GM23338 (cell line): ENCODE data around the gene VPS35. TPM values are rescaled to one million over a fixed set of nuclear protein-coding genes. Genes with fewer than 3 reads are reported as not detected.
A peak's percentile ranks its signal among the peaks of the same experiment; 100 is the strongest.

Source experiments
- ATAC-seq: fragments of 200-7000 bp; cut with Tn5 transposase; 3 replicates; pipeline ENCODE4 v1.9.1; 2020
- DNase-seq: peaks from one replicate; pipeline ENCODE4 v3.0.0-alpha.2; 2015; ENCODE audit warnings: low spot score
- H2AFZ ChIP-seq: fragments of 200-600 bp; sonication (generic); 2 replicates; pipeline ENCODE4 v1.8.0; 2016; ENCODE audit warnings: antibody characterized with exemption, mild to moderate bottlenecking, moderate library complexity
- H3F3A ChIP-seq: fragments of 200-600 bp; sonication (generic); replicated peaks from 2 replicates; pipeline ENCODE4 v1.8.0; 2017; ENCODE audit warnings: antibody characterized with exemption, mixed run types, low read depth
- H3K27ac ChIP-seq: fragments of 200-600 bp; sonication (generic); 2 replicates; pipeline ENCODE4 v1.6.1; 2016; ENCODE audit warnings: low read depth
- H3K27me3 ChIP-seq: fragments of 200-600 bp; sonication (generic); 2 replicates; pipeline ENCODE4 v1.8.0; 2016; ENCODE audit warnings: mild to moderate bottlenecking, mixed run types, moderate library complexity; ENCODE audit not compliant: insufficient read depth
- H3K36me3 ChIP-seq: fragments of 200-600 bp; sonication (generic); 2 replicates; pipeline ENCODE4 v1.8.0; 2016; ENCODE audit warnings: mild to moderate bottlenecking; ENCODE audit not compliant: insufficient read depth
- H3K4me1 ChIP-seq: fragments of 200-600 bp; sonication (generic); 2 replicates; pipeline ENCODE4 v1.8.0; 2016; ENCODE audit warnings: mild to moderate bottlenecking, moderate library complexity; ENCODE audit not compliant: insufficient read depth
- H3K4me2 ChIP-seq: fragments of 200-600 bp; sonication (generic); 2 replicates; pipeline ENCODE4 v1.7.1; 2017; ENCODE audit warnings: mixed run types
- H3K4me3 ChIP-seq: fragments of 200-600 bp; sonication (generic); 2 replicates; pipeline ENCODE4 v1.6.1; 2016; ENCODE audit warnings: mixed run types
- H3K79me2 ChIP-seq: fragments of 200-600 bp; sonication (generic); replicated peaks from 2 replicates; pipeline ENCODE4 v1.8.0; 2017; ENCODE audit warnings: mild to moderate bottlenecking; ENCODE audit not compliant: insufficient read depth
- H3K9me2 ChIP-seq: fragments of 200-600 bp; sonication (generic); 2 replicates; pipeline ENCODE4 v1.8.0; 2017; ENCODE audit not compliant: insufficient read depth
- H4K20me1 ChIP-seq: fragments of 200-600 bp; sonication (generic); replicated peaks from 2 replicates; pipeline ENCODE4 v1.8.0; 2017; ENCODE audit warnings: mild to moderate bottlenecking; ENCODE audit not compliant: insufficient read depth
- H3K27ac Mint-ChIP-seq: 2 replicates; pipeline ENCODE4 v1.8.0; 2020; ENCODE audit warnings: inconsistent platforms, mild to moderate bottlenecking, moderate library complexity, mixed read lengths
- H3K27me3 Mint-ChIP-seq: 3 replicates; pipeline ENCODE4 v1.8.0; 2022; ENCODE audit warnings: low read depth, mild to moderate bottlenecking, moderate library complexity, mixed read lengths, inconsistent platforms; ENCODE audit not compliant: insufficient read depth, poor library complexity
- H3K36me3 Mint-ChIP-seq: 3 replicates; pipeline ENCODE4 v1.8.0; 2021; ENCODE audit warnings: low read depth, mild to moderate bottlenecking, inconsistent platforms, moderate library complexity, mixed read lengths
- H3K4me1 Mint-ChIP-seq: 3 replicates; pipeline ENCODE4 v1.8.0; 2020; ENCODE audit warnings: mild to moderate bottlenecking, inconsistent platforms, mixed read lengths
- H3K4me3 Mint-ChIP-seq: 3 replicates; pipeline ENCODE4 v1.8.0; 2021; ENCODE audit warnings: moderate library complexity, mild to moderate bottlenecking, inconsistent platforms, mixed read lengths
- H3K9me3 Mint-ChIP-seq: 3 replicates; pipeline ENCODE4 v1.8.0; 2020; ENCODE audit warnings: moderate library complexity, mild to moderate bottlenecking, inconsistent platforms, mixed read lengths
- CREB1 ChIP-seq: fragments of 250-450 bp; sonication (Bioruptor Pico); IDR thresholded peaks from 2 replicates; pipeline ENCODE4 v1.5.0; 2020; ENCODE audit warnings: low read depth, mild to moderate bottlenecking, moderate library complexity
- CTCF ChIP-seq, 2 experiments: fragments of 200-600 bp in 1 of 2; sonication (generic) in 1 of 2; conservative IDR thresholded peaks; 2 replicates each; pipeline versions ENCODE4 v1.5.1 to v1.6.1; 2016 to 2017; ENCODE audit warnings: antibody characterized with exemption in 2 of 2, low read depth in 2 of 2, mild to moderate bottlenecking in 2 of 2, moderate library complexity in 1 of 2
- EZH2 ChIP-seq: fragments of 200-600 bp; sonication (generic); IDR thresholded peaks from one replicate; pipeline ENCODE4 v1.8.0; 2017; ENCODE audit warnings: antibody characterized with exemption, mild to moderate bottlenecking, low read depth; ENCODE audit not compliant: unreplicated experiment
- JUNB ChIP-seq: IDR thresholded peaks from one replicate; pipeline ENCODE4 v1.6.1; 2016; ENCODE audit warnings: antibody characterized with exemption; ENCODE audit not compliant: unreplicated experiment
- NANOG ChIP-seq: IDR thresholded peaks from 2 replicates; pipeline ENCODE4 v1.6.1; 2016; ENCODE audit warnings: antibody characterized with exemption, borderline replicate concordance
- POLR2AphosphoS5 ChIP-seq: IDR thresholded peaks from 2 replicates; pipeline ENCODE4 v1.6.1; 2016; ENCODE audit warnings: antibody characterized with exemption, low read depth
- REST ChIP-seq: IDR thresholded peaks from one replicate; pipeline ENCODE4 v1.6.1; 2018; ENCODE audit warnings: antibody characterized with exemption; ENCODE audit not compliant: unreplicated experiment
- STAT1 ChIP-seq: IDR thresholded peaks from one replicate; pipeline ENCODE4 v1.6.1; 2016; ENCODE audit warnings: antibody characterized with exemption; ENCODE audit not compliant: unreplicated experiment
- ZNF331 ChIP-seq: fragments of 250-450 bp; sonication (Bioruptor Pico); IDR thresholded peaks from 2 replicates; pipeline ENCODE4 v1.5.0; 2020; ENCODE audit warnings: low read depth, mild to moderate bottlenecking, moderate library complexity
- long read RNA-seq: library from polyadenylated mRNA; unstranded; transcript quantifications from one replicate; pipeline ENCODE4 v2.0.0, GENCODE V29; 2020; ENCODE audit not compliant: unreplicated experiment
- polyA plus RNA-seq: library from polyadenylated mRNA; unstranded; fragments of >200 nt; fragmentation: Nextera tagmentation; extraction: Ambion mirVana; gene quantifications from 2 replicates; pipeline ENCODE4 v1.2.1, GENCODE V29; 2016
- total RNA-seq: library from RNA; depleted of rRNA; stranded (reverse); fragments of >200 nt; shearing (Covaris generic); gene quantifications from 2 replicates; pipeline ENCODE4 v1.2.3, GENCODE V29; 2014; rRNA removed

The VPS35 gene
- total RNA-seq: 40.0 and 51.8 TPM in 2 replicates
- polyA plus RNA-seq: 25.4 and 31.1 TPM in 2 replicates
- long read RNA-seq, full-length matches to known transcripts: 27 of 48 reads
- long read RNA-seq, partial matches to known transcripts: 15 of 48 reads
- long read RNA-seq, other reads (novel, unspliced or antisense): 6 of 48 reads

DNA sequence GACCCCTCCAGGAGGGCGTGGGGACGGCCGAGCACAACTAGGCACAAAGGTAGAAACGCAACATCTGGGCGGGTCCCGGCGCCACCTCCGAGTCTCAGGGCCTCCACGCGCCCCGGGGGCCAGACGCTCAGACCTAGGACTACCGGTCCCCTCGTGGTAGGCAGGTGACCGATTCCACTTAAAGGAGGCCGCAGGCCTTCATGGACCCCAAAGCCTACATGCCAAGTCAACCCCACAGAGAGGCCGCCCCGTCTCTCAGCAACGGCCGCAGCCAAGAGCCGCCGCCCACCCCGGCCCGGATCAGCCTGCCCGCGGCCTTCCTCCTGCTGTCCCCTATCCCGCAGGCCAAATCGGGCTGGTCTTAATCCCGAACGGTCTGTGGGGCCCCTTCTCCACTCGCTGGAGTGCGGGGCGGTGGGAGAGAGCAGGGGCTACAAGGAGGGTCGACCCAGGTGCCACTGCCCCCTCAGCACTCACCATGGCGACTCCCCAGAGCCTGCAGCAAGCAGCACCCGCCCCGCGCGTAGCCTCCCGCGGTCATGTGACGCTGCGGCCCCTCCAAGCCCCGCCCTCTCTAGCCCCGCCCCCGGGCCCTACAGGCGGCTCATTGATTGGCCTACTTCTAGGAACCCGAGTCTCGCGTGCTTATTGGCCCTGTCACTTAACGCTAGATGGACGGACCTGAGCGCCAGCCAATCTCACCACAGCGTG lies at the start of gene VPS35:
Gene VPS35 (minus strand): TSS at position 525 of the 711 bp plus-strand sequence. CDS start 45 bp downstream, at position 480.
- Histone ChIP-seq H3K27me3 (no peaks in the 10 kb centered on the region), H3K79me2 (peaks cover 77% of the 10 kb centered on the region), H3K4me1 (peaks cover 36% of the 10 kb centered on the region), H3F3A (no peaks in the 10 kb centered on the region), H3K4me2 (peak within 1 kb of the TSS; percentile 96), H2AFZ (peak within 1 kb of the TSS; percentile 82), H4K20me1 (peaks cover 53% of the 10 kb centered on the region), H3K27ac (peak within 1 kb of the TSS; percentile 65), H3K9me2 (no peaks in the 10 kb centered on the region), H3K36me3 (peaks cover 15% of the 10 kb centered on the region), H3K4me3 (peak within 1 kb of the TSS; percentile 87)
- DNase-seq (peak; percentile 99), ATAC-seq (peak; percentile 85)
- peaks cover 34% of the 10 kb centered on the region for H3K4me1 Mint-ChIP-seq
- H3K9me3 Mint-ChIP-seq: no peaks in the 10 kb centered on the region
- no peaks in the 10 kb centered on the region; the same call in none of the 3 replicates for H3K36me3 Mint-ChIP-seq
- H3K4me3 Mint-ChIP-seq: no peak within 1 kb of the TSS
- TF ChIP-seq POLR2AphosphoS5: peak; percentile 83
- TF ChIP-seq CREB1 (CRISPR knock-in tag): peak; percentile 61; the same call in 1 of the 2 replicates
- TF ChIP-seq JUNB: no peak
- no peak for TF ChIP-seq ZNF331 (CRISPR knock-in tag)
- peak; percentile 54 to 59; a peak in 2 of 4 replicates for TF ChIP-seq CTCF (conservative IDR thresholded peaks at IDR 0.05; ENCODE audit: low read depth in 2 of 2)
- H3K27ac Mint-ChIP-seq: no peak within 1 kb of the TSS
- peaks cover 2% of the 10 kb centered on the region for H3K27me3 Mint-ChIP-seq

- no peaks in the 10 kb centered on the region for H3K27me3 ChIP-seq
- no peaks in the 10 kb centered on the region for H3K36me3 Mint-ChIP-seq
- no peaks in the 10 kb centered on the region for H3K4me1 ChIP-seq
- ATAC-seq (no peak), DNase-seq (no peak)
- no peak overlapping the region for H3K4me2 ChIP-seq
- H2AFZ ChIP-seq: no peak overlapping the region
- H3K4me3 ChIP-seq: no peak overlapping the region
- no peaks in the 10 kb centered on the region for H3K79me2 ChIP-seq
- no peak overlapping the region for H3K4me3 Mint-ChIP-seq
- no peak overlapping the region for H3K27ac Mint-ChIP-seq
- H3F3A ChIP-seq: no peaks in the 10 kb centered on the region
- no peaks in the 10 kb centered on the region for H3K36me3 ChIP-seq
- no peaks in the 10 kb centered on the region for H4K20me1 ChIP-seq
- H3K27me3 Mint-ChIP-seq: peaks cover 10% of the 10 kb centered on the region
- H3K27ac ChIP-seq: no peak overlapping the region
- H3K9me2 ChIP-seq: no peaks in the 10 kb centered on the region
- no peaks in the 10 kb centered on the region; the same call in 2 of the 3 replicates for H3K4me1 Mint-ChIP-seq
- H3K9me3 Mint-ChIP-seq: no peaks in the 10 kb centered on the region; the same call in 2 of the 3 replicates
- TF ChIP-seq JUNB (no peak), REST (no peak), EZH2 (no peak), STAT1 (no peak), CREB1 (CRISPR knock-in tag) (no peak), NANOG (no peak)
These were observed 48.7 kb upstream of the VPS35 start for GRCh38 chr16:46737621-46738214.
